Right hindlimb (tissue), 1 donor: ENCODE measurements around the gene HNRNPD.
"Not testable (repeated sequence)": the region's sequence is repeated elsewhere in the genome, so short reads cannot be mapped to it uniquely, and the experiment has no call there.

Source experiments
- DNase-seq: peaks from one replicate; pipeline ENCODE4 v3.0.0-alpha.2; 2018

Gene HNRNPD

GRCh38 chr4:82373816-82374625 is at the start of gene HNRNPD:
TSS of gene HNRNPD (minus strand) at chr4:82373991. CDS start at chr4:82373678, 313 bp downstream.
- DNase-seq, result peak; percentile 99

DNA sequence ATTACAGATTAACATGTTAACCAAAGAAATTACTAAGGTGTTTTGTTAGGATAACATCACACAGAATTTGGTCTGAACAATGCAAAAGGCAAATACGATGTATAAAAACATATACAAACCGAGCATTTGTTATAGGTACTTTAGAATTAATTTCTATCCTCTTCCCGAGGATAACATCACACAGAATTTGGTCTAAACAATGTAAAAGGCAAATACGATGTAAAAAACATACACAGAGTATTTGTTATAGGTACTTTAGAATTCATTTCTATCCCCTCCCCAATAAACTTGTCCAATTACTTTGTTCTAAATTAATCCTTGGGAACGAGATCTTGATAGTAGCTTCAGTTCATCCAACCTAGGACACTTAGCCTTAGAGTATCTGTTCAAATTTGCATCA is 48.8 kb upstream of the HNRNPD start:
- no peak for DNase-seq

GRCh38 chr4:82421796-82422560 is 48.2 kb upstream of the HNRNPD start:
- no peak for DNase-seq

GRCh38 chr4:82419451-82419850 is 45.7 kb upstream of the HNRNPD start:
- DNase-seq, result no peak

DNA sequence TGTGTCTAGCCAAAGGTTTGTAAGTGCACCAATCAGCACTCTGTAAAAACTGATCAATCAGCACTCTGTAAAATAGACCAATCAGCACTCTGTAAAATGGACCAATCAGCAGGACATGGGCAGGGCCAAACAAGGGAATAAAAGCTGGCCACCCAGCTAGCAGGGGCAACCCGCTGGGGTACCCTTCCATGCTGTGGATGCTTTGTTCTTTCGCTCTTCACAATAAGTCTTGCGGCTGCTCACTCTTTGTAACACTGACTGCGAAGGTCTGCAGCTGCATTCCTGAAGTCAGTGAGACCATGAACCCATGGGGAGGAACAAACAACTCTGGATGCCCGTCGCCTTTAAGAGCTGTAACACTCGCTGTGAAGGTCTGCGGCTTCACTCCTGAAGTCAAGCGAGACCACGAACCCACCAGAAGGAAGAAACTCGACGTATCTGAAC is 42.2 kb upstream of the HNRNPD start:
- DNase-seq, result no peak

GRCh38 chr4:82415061-82415460 is 41.3 kb upstream of the HNRNPD start:
- not testable (repeated sequence) for DNase-seq

GRCh38 chr4:82403725-82404124 is 29.9 kb upstream of the HNRNPD start:
- no peak for DNase-seq

DNA sequence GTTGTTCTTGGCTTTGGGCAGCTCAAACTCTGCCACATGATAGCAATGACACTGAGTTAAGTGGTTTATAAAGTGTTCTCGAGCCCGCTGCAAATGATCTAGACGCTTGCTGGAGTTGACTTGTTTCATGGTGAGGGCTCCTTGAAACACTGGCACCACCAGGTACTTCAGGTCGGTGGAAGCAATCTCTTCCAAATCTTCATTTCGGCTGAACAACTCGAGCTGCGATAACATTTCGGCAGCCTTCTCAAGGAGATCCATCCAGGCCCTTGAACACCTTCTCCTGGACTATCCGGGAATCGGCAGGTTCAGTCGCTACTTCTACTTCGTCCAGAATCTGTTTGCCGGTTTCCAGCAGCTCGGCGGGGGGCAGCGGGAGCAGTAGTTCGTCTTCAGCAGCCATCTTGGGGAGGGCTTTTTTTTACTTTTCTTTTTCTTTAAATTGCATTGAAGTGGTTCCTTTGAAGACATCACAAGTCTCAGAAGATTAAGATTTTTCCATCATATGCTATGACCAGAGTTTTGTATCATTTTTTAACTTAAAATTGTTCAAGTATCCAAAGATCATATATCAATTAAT is 28.5 kb upstream of the HNRNPD start:
- no peak for DNase-seq

DNA sequence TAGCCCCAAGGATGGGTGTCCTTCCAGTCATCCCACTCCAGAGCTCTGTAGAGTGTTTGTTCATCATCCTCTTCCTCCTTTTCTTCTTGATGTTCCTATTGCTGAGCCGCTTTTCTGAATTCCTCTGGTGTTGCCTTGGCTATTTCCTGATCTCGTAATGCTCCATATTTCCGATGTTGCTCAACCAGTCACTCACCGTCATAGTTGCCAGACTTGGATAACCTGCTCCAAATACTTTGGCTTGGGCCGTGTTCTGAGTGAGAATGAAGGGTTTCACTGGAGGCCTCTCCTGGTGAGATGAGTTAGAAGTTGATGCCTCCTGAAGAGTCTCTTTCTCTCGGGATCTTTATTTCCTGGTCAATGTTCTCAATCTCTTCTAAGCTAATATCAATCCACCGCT is 27.8 kb upstream of the HNRNPD start:
- DNase-seq, result no peak

DNA sequence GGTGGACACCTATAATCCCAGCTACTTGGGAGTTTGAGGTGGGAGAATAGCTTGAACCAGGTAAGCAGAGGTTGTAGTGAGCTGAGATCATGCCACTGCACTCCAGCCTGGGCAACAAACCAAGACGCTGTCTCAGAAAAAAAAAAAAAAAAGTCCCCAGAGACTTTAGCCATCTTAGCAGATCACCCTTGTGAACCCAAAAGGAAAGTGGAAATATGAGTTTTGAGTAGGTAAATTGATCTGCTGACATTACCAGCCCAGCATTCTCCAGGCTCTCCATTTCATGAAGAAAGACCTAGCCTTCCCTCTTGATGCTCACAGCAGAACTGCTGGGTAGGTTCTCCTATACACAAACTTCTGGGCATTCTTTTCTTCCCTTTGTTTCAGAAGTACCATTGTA is 24.5 kb upstream of the HNRNPD start:
- no peak for DNase-seq

DNA sequence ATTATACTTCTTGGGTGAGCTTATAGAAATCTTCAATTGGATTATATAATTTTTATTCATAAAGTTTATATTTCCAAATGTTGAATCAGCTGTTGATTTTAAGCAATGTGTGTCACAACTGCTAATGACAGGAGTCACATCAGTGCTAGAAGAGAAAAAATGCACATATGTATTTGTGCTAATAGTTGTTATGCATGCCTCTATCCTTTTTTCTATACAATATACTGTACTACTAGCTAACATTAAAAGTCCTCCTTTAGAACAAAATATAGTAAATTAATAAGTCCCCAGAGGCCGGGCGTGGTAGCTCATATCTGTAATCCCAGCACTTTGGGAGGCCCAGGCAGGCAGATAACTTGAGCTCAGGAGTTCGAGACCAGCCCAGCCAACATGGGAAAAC is 23.7 kb upstream of the HNRNPD start:
- DNase-seq, result no peak

DNA sequence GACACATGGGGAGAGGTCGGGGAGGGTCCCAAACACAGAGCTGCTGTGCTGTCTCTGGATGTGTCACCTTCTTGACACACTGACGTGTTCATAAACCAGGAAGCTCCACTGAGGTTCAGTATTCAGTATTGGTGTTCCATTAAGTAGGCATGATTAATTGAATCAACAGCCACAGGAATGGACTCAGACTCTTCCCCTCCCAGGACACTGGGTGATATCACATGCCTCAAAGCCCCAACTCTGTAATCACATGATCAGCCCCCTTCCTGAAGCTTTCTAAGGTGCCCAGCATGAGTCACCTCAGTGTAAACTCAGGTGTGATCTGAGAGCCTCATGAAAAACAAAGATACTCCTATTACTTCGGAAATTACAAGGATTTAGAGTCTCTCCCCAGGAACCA is 21.1 kb upstream of the HNRNPD start:
- no peak for DNase-seq

DNA sequence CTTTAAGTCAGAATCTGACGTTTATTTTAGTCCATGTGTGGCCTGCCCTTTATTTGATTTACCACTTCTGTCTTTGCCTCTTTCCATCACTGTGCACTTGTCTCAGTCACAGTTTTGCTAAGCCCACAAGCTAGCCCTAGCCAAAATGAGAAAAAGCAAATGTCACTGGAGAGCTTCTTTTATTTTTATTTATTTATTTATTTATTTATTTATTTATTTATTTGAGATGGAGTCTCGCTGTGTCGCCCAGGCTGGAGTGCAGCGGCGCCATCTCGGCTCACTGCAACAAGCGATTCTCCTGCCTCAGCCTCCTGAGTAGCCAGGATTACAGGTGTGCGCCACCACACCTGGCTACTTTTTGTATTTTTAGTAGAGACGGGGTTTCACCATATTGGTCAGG is 16.3 kb upstream of the HNRNPD start:
- DNase-seq, result not testable (repeated sequence)

GRCh38 chr4:82388405-82388804 is 14.6 kb upstream of the HNRNPD start:
- no peak for DNase-seq

DNA sequence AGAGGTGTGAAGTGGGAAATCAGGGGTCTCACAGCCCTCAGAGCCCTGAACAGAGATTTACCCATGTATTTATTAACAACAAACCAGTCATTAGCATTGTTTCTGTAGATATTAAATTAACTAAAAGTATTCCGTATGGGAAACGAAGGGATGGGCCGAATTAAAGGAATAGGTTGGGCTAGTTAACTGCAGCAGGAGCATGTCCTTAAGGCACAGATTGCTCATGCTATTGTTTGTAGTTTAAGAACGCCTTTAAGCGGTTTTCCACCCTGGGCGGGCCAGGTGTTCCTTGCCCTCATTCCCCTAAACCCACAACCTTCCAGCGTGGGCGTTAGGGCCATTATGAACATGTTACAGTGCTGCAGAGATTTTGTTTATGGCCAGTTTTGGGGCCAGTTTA is 12.5 kb upstream of the HNRNPD start:
- DNase-seq, result not testable (repeated sequence)

DNA sequence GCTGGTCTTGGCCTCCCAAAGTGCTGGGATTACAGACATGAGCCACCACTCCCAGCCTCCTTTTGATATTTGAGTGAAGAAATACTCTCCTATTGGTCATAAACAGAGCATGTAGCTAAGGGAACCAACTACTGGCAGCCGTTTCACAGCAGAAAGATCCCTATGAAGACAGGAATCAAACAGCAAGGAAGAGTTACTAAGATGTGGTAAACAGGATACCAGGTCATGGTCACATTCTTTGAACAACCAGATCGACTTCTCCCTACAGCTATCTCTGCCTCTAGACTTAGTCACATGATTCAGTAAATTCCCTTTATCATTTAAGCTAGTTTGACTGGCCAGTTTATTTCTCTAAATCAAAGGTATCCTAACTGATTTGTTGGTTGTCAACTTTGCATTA is 9.0 kb upstream of the HNRNPD start:
- no peak for DNase-seq

DNA sequence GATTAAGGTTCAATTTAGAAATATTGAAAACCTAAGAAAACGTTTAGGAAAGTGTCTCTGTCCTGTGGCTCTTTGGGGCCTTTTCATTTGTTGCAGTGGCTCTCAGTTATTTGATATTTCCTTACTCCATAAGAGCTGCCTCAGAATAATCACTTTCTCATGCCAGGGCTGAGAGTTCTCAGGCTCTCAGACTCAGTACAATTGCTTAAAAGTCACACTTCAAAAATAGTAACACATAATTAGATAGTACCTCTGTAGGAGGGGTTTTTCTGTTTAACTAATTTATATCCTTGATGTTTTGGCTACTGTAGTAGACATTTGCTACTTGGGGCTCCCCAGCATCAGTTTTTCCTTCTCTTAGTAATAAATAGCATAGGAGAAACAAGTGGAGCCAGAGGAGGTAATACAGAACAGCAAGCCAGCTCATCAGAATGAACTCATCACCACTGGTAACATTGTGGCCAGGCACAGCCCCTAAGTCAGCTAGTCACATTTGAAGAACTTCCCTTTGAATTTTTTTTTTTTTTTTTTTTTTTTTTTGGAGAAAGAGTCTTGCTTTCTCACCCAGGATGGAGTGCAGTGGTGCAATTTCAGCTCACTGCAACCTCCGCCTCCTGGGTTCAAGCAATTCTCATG is 8.0 kb upstream of the HNRNPD start:
- DNase-seq, result no peak

- DNase-seq, result no peak
Measured at GRCh38 chr4:82381235-82381634, 7.4 kb upstream of the HNRNPD start.

- DNase-seq, result no peak
Measured at GRCh38 chr4:82380831-82381230, 7.0 kb upstream of the HNRNPD start.

DNA sequence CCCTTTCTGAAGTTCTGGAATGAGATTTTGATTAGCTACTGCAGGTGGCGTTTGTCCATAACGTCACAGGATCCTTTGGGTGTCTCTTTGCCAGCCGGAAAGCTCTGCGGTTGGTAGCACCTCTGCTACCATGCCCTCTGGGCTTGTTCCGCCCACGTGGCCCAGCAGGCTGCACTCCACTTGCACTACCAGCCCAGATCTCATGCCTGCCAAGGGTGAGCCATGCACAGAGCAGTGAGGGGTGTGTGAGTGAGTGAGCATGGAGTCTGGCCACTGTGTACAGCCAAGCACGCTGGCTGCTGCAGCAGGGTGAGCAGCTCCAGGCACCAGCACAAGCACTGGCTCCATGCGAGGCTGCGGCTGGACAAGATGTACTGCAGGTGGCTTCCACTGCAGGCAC is 6.6 kb upstream of the HNRNPD start:
- no peak for DNase-seq

GRCh38 chr4:82376109-82376508 is 2.3 kb upstream of the HNRNPD start:
- no peak for DNase-seq

DNA sequence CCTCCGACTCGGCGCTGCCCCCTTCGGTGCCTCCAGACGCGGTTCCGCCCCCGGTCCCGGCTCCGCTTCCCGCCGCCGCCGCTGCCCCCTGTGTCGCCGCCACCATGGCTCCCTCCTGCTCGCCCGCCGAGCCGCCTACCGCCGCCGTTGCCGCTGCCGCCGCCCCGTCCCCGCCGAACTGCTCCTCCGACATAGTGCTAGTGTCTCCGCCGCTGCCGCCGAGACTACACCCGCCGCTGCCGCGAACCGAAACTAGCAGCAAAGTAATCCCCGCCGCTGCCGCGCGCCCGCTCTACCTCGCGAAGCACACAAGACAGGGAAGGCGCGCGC is 340 bp downstream of the HNRNPD start:
- no peak for DNase-seq
